ENCODE results near the gene DCC.
"Not testable (repeated sequence)": the region's sequence is repeated elsewhere in the genome, so short reads cannot be mapped to it uniquely, and the experiment has no call there.

Gene DCC

DNA sequence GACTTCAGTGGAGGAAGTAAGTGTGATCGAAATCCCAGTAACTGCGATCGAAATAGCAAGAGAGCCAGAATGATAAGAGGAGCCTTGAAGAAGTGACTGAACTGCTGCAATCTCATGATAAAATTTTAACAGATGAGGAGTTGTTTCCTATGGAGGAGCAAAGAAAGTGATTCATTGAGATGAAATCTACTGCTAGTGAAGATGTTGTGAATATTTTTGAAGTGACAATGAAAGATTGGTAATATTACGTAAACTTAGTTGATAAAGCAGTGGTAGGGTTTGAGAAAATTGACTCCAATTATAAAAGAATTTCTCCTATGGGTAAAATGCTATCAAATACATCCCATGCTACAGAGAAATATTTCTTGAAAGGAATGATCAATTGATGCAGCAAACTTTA is 1103.8 kb downstream of the DCC start:
- DNase-seq, result no peak

DNA sequence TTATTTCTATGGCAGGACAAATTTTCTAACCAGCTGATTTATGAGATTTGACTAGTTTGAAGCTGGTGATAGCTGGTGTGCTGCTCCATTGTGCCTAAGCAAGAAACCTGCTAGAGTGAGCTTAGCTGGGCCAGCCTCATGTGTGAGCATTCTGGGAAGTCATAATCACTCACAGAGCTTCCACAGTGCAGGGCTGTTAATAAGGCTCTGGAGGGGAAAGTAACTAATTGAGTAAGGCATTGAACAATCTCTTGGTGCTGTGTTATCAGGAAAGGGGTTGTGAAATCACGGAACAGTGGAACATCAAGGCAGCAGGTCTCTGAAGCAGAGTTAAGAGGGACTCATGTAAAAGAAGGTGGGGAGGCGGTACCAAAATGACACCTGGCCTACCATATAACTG is 1111.9 kb downstream of the DCC start:
- DNase-seq, result no peak

DNA sequence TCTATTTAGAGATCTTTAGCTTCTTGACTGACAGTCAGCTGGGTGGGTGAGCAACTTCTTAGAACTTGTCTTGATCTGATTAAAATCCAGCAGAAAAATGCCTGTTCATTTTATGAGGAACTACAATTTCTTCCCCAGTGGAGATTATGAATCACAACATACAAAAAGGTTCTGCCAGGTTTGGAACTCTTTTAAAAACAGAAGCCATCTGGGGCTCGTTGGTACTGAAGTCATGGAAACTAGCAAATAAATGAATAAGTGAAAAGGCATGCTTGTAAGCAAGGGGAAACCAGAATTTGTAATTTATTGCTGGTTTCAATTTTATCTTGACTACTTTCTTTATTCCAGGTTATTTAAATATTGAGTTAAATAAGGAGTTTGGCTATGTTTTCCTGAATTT is 1117.1 kb downstream of the DCC start:
- DNase-seq, result no peak

DNA sequence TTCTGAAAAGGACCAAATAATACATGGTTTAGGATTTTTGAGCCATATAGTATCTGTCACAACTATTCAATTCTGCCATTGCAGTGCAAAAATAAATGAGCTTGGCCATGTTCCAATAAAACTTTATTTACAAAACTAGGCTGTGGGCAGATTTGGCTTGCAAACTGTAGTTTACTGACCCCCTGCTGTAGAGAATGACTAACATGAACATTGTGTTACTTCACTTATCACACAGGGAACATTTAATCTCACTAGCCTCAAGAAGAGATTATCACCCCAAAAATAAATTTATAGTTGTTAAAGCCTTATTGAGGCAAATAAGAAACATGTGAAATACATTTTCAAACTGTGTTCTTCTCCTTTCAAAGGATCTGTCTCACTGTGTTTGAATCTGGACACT is 1118.3 kb downstream of the DCC start:
- no peak for DNase-seq

DNA sequence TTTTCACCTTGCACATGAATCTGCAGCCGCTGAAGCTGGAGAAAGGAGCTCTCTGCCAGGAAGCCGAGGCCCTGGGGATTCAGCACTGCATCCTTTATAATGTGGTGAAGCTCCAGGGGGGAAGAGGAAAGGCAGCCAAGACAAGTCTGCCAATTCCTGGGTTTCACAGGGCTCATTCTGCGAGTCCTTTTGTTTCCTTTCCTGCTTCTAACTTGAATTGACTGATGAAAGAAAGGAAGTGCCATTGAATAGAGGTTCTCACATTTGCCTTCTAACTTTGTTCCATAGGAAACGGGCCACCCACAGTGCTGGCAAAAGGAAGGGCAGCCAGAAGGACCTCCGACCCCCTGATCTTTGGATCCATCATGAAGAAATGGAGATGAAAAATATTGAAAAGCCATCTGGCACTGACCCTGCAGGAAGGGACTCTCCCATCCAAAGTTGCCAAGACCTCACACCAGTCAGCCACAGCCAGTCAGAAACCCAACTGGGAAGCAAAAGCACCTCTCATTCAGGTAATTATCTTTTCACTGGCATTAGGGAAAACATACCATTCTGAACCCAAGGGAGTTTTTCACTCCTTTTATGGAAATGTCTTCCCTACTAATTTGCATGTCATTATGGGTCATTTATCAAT is 1119.1 kb downstream of the DCC start:
- no peak for DNase-seq

DNA sequence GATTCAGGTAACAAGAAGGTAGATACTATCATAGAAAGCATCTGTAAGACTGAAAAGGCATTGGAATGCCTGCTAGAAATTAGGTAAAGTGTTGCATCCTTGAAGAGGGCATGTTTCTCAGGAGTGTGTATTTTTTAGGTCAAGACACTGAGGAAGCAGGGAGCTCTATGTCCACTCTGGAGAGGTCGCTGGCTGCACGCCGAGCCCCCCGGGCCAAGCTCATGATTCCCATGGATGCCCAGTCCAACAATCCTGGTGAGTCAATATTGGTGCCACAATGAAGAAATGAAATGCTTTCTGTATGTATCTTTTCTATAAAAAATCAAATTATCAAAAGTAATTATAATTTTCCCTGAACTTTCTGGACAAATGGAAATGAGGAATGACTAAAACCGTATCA is 1127.8 kb downstream of the DCC start:
- DNase-seq, result no peak

DNA sequence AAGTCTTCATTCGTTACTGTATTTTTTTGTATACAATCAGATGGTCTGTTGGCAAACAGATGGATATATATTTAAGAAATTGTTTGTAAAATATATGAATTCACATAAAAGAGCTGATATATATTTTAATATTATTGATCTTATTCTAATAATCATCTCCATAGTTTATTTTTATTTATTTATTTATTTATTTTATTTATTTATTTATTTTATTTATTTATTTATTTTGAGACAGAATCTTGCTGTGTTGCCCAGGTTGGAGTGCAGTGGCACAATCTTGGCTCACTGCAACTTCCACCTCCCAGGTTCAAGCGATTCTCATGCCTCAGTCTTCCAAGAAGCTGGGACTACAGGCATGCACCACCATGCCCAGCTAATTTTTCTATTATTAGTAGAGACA is 1128.2 kb downstream of the DCC start:
- DNase-seq, result not testable (repeated sequence)

DNA sequence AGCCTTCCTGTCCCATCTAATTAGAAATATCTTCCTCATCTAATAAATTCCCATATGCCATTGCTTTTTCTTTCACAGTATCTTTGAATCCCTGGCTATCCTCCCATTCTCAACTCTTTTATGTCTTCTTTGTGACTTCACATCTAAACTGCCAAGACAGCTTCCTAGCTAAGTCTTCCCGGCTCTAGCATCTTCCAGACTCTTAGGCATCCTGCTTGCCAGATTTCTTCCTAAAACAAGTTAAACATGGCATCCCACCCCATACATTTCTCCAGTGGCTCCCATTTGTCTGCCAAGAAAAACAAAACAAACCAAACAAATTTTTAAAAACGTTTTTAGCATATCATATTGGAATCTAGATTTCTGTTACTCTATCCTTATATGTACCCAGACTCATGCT is 1132.5 kb downstream of the DCC start:
- no peak for DNase-seq

DNA sequence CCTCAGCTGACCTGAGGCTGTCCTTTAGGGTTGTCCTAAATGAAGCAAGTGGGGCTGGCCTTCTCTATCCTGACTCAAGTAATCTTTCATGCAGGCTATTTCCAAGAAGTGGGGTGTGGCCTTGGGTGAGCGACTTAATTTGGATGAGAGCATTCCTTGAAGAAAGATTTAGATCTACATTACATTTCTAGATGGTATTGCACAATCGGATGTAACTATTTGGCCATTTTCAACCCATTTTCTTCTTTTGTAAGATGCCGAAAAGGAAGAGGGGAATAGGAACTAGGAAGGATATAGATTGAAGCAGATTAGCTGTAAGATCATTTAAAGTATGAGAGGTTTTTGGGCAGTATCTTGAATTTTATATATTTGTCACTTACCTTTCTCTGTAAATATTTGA is 1138.2 kb downstream of the DCC start:
- DNase-seq, result no peak

DNA sequence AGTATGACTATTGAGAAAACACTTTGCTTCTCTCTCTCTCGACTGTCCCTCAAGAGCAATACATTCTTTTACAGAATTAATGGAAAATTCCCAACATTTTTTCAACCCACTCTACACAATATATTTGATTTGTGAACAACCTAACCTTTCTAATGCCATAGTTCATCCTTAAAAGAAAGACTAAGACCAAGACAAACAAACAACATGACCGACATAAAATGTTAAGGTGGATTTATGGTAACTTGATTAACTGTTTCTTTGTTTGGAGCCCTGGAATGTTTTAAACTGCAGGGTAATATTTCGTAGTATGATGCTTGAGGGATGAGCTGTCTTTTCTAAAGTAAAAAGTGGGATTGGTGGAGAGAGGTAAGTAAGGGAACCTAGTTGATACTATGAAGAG is 1146.3 kb downstream of the DCC start:
- no peak for DNase-seq

DNA sequence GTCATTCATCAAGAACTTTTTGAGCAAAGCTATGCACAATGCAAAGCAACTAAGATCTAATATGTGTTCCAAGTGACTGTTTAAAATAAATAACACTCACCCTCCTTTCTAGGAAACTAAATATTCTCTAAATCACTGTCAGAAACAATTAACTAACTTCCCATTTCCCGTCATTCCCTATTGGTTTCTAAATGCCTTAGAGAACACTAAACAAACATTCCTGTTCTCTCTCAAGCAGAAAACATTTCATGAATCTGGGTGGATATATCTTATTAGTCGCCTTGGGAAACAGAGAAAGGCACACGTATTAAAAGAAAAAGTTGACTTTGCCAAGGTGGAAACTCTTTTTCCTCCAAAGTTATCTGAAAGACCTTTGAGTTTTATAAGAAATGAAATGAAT is 1149.3 kb downstream of the DCC start:
- no peak for DNase-seq

DNA sequence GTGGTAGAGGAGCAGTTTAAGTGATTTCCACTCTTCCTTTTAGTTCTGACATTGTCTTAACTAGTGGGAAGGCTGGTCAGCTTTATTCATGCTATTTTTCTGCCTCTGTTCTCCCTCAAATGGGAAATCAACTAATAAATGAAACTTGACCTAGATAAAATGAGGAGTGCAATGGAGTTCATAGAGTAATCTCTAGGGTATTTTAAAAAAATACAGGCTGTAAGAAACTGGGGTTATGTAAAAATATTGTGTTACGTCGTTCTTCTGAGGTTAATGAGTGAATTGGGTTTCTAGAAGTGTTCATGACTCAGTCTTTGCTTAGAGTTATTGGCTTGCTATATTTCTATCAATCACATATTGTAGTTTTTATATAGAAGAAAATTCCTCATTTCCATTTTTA is 1150.0 kb downstream of the DCC start:
- no peak for DNase-seq

DNA sequence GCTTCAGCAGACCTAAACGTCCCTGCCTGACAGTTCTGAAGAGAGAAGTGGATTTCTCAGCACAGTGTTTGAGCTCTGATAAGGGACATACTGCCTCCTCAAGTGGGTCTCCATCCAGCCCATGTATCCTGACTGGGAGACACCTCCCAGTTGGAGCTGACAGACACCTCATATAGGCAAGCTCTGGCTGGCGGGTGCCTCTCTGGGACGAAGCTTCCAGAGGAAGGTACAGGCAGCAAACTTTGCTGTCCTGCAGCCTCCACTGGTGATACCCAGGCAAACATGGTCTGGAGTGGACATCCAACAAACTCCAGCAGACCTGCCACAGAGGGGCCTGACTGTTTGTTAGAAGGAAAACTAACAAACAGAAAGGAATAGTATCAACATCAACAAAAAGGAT is 1156.0 kb downstream of the DCC start:
- no peak for DNase-seq

DNA sequence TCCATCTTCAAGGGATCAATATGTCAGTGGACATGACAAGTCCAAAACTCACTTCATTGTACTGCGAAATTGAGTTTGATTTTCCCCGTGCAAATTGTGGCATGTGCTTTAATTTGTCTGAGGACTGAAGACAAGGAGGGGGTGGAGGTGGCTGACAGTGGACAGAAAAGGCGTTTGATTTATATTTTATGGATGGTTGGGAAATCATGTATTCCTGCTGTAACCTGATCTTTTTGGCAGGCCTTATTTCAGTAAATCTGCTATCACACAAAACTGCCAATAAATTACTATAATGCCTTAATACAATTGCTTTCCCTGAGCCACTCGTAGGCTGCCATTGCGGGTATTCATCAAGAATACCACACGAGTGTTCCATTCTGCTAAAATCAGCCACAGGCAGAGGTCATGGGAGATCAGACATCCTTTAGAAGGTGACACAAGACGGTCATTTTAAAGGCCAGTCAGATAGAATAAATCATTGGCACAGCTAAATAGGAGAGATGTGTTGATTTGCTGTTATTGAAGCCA is 1164.0 kb downstream of the DCC start:
- no peak for DNase-seq

DNA sequence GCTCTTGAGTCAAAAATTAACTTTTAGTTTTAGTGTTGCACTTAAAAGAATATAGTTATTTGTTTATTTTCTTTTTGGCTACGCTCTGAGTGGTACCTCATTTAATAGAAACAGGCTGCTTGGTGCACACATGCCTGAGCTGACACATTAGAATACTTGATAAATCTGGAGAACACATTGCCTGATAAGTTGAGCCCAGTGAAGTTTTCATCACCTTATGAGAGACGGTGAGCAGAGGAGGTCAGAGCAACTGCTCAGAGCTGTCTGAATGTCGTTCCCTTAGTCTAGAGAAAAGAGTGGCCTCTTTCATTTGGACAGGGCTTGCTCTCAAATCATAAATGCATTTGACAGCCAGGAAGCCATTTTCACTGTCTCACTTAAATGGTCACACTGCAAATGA is 1168.5 kb downstream of the DCC start:
- no peak for DNase-seq

DNA sequence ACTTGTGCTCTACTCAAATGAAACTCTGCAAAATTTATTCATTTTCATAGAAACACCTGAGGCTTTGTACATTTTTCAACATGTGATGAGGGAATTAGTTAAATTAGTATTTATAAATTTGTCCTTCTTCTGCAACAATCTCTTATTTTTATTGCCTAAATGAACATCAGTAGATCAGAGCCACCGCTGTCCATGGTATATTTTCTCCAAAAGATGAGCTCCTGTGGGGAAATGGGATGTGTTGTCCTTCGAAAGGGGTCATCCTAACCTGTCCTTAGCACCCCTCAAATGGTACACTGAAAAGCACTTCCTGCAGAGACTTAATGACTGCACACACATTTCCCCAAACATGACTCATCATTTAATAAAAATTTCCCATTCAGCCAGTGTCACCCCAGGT is 1169.9 kb downstream of the DCC start:
- no peak for DNase-seq

DNA sequence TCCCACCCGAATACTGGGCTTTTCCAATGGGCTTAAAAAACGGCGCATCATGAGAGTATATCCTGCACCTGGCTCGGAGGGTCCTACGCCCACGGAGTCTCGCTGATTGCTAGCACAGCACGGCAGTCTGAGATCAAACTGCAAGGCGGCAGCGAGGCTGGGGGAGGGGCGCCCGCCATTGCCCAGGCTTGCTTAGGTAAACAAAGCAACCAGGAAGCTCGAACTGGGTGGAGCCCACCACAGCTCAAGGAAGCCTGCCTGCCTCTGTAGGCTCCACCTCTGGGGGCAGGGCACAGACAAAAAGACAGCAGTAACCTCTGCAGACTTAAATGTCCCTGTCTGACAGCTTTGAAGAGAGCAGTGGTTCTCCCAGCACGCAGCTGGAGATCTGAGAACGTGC is 1171.7 kb downstream of the DCC start:
- DNase-seq, result not testable (repeated sequence)

DNA sequence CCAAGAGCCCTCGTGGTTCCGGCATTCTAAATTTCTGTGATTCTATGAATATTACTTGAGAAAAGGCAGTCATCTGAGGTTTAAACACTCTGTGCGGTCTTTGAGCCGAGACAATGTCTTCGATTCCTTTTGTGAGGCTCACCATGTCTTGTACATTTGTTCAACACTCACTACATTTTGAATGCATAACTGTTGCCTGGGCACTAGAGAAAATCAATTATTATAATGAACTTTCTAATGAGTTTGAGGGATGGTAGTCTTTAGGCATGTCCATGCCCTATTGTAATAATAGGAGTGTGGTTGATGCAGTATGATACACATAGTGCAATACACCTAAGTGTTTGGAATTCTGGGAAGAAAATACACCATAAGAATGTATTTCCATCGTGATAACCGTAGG is 1181.1 kb downstream of the DCC start:
- no peak for DNase-seq

DNA sequence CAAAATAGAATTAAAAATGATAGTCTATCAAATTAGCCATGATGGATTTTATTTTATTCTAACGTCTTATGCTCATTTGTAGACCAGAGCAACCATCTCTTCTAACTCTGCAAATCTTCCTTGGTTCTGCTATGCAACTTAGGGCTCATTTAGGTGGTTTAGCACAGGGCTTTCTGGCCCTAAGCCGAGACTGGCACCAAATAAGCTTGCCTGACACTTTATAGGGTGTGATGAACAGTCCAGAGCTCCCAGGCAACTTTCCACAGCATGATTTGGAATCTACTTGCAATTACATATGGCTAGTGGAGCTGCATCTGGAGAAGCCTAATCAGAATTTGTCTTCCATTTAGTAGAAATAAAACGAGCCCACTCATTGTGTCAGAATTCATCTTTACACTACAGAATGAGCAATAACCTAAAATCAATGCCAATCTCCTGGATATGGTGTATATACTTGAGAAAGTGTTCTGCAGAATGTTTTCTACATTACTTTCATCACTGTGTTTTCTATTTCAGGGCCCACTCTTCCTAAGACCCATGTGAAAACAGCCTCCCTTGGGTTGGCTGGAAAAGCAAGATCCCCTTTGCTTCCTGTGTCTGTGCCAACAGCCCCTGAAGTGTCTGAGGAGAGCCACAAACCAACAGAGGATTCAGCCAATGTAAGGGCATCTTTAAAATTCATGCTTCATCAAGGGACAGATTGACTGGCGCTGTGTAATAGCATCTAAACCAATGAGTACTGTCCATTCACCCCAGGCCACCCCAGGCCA is 1186.3 kb downstream of the DCC start:
- no peak for DNase-seq

DNA sequence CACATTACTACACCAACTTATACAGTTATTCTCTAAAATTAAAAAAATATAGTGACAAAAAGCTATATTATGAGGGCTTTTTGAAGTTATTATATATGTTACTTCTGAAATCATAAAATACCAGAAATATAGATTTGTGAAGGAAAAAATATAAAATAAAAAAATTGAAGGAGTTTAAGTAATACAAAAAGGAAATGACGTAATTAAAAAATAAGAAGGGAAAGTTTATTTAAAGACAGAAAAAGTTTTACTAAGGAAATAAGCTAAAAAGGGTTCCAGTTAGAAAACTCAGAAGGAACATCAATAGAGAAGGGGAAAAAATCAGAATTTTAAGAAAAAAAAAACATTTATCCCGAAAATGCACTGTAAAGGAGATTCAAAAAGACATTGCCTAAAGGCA is 1187.4 kb downstream of the DCC start:
- no peak for DNase-seq

DNA sequence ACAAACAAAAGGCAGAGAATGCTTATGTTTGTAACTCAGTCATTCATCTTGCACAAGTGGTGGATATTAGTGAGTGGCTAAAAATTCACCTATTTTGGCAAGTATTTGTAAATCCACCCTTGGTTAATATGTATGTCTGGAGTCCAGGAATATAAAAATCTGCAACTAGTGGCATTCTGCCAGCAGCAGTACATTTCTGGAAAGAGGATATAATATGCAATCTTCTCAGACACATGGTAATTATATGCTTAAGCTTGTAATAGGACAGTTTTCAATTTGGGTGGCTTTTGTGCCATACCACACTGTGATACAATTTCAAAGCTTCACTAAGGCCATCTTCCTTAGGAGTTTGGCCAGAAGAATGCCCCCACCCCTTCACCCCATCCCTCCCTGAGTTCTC is 1191.2 kb downstream of the DCC start:
- no peak for DNase-seq

DNA sequence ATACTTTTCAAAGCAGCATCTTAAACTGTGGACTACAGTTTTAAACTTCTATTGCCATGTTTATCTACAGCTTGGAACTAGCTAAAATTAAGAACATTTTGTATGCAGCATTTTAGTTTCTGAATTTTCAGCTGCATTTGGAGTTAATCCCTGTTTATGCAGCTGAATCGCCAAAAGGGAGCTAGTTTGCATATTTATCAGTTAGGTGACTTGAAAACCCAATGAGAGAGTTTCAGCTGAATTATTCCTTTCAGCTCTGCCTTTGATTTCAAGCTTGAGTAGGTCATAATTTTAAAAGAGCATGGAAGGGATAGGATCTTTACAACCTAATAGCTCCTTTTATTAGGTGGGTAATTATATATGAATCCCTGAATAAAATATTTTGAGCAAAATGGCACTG is 1191.9 kb downstream of the DCC start:
- DNase-seq, result no peak

DNA sequence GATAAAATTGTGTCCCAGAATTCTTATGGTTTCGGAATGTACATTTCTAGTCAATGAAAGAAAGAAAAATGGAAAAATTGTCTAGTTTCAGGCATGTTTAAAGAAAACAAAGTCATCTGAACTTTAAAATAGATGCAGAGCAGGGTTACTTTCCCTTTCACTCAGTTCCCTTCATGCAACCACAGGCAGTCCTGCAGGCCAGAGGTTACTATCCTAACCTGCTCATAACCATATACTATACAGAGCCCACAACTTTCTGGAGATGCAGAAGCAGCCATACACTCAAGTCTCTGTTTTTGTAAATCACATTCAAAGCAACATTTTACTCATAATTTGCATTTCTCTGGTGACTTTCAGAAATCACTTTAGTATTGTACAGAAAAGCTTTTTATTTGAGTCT is 1194.2 kb downstream of the DCC start:
- no peak for DNase-seq

DNA sequence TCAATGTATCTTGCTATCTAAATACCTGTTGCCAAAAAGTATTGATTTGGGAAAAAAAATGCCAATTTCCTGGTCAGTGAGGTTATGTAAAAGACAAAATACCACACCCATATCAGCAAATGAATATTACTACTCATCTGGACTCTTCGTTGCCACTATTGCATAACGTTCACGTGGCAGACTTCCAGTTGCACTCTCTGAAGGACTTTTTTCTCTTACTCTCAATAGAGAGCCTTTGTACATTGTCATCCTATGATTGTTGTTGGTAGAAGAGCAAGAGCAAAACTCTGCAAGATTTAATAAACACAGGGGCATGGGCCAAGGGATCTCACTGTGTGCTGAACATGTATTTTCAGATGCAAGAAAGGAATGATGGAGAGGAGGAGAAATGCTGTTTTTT is 1194.7 kb downstream of the DCC start:
- no peak for DNase-seq

DNA sequence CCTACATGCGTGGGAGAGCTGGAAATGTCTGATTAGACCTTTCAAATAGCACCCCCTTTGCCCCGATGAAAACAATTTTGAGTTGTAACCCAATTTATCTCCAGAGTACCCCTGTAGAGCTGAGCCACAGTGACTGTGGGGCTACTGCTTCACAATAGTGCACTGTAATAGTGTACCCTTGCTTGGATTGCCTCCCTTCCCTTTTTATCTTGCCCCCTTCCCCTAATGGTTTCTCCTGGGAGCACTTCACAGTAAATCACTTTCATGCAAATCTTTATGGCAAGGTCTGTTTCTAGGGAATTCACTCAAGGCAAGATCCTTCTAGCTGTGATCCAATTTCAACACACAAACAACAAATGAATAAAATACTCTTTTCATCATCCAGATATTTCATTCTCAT is 1196.9 kb downstream of the DCC start:
- no peak for DNase-seq
